Islet of Langerhans (tissue), 1 donor: ENCODE data around the gene SMARCC1.

Experiments
- FAIRE-seq: peaks from one replicate; lab custom pipeline; 2011; peaks lifted over from hg19 to GRCh38; lab: Jason Lieb, UNC

The SMARCC1 gene

DNA sequence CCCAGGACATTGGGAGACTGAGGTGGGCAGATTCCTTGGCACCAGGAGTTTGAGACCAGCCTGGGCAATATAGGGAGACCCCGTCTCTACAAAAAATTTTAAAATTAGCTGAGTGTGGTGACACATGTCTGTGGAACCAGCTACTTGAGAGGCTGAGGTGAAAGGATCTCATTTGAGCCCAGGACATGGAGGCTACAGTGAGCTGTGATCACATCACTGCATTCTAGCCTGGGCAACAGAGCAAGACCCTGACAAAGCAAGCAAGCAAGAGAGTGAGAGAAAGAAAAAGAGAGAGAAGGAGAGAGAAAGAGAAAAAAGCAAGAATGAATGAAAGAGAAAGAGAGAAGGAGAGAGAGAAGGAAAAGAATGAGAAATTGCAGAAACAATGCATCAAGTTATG is 150.9 kb downstream of the SMARCC1 start:
- no peak for FAIRE-seq

DNA sequence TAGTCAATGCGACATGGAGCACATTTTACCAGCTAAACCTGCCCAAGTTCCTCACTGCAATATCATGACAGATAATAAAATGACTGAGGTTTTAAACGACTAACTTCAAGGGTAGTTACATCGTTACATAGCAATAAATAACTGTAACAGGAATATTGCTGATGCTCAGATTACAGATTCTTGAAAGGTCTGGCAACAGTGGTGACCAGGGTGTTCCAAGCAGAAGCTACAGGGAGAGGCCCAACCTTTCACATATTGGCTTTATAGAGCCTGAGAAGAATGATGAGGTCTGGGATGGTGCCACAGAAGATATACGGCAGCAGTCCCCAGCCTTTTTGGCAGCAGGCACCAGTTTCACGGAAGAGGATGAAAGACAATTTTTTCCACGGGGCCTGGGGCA is 151.9 kb downstream of the SMARCC1 start:
- FAIRE-seq: no peak

DNA sequence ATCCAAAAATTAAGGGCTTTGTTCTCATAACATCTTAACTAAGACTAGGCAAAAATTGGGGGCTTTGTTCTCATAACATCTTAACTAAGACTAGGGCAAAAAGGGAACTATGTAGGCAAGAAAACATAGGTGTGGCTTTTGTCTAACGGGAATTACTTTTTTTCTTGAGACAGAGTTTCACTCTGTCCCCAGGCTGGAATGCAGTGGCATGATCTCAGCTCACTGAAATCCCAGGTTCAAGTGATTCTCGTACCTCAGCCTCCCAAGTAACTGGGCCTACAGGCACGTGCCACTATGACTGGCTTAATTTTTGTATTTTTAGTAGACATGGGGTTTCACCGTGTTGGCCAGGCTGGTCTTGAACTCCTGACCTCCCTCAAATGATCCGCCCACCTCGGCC is 153.3 kb downstream of the SMARCC1 start:
- FAIRE-seq: no peak

DNA sequence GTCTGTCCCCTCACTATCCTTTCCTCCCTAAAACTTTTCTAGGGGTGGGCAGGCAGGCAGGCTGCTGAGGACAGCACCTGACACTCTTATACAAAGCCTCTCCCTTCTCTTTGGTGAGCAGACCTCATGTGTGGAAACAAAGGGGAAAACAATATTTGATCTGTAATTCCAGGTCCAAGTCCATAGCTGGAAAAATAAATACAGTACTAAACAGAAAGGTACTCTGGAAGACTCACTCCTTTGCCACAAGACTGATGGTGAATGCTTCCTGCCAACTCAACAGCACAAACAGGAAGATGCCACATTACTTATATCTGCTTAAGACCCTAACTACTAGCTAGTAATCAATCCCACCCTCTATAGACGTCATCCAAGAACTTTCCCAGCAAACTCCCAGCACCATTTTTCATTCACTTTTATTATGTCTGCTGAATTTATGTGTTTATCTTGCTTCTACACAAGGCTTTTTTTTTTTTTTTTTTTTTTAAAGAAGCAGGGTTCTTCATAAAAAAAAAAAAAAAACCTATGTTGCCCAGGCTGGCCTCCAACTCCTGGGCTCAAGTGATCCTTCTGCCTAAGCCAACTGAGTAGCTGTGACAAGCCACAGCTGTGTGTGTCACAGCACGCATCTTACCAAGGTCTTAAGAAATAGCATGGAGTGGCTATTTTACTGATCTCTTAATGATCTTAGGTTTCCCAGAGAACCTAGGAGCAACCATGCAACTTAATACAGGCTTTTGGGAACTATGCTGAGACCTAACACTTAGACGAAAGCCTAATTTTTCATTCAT is 158.8 kb downstream of the SMARCC1 start:
- FAIRE-seq: no peak

DNA sequence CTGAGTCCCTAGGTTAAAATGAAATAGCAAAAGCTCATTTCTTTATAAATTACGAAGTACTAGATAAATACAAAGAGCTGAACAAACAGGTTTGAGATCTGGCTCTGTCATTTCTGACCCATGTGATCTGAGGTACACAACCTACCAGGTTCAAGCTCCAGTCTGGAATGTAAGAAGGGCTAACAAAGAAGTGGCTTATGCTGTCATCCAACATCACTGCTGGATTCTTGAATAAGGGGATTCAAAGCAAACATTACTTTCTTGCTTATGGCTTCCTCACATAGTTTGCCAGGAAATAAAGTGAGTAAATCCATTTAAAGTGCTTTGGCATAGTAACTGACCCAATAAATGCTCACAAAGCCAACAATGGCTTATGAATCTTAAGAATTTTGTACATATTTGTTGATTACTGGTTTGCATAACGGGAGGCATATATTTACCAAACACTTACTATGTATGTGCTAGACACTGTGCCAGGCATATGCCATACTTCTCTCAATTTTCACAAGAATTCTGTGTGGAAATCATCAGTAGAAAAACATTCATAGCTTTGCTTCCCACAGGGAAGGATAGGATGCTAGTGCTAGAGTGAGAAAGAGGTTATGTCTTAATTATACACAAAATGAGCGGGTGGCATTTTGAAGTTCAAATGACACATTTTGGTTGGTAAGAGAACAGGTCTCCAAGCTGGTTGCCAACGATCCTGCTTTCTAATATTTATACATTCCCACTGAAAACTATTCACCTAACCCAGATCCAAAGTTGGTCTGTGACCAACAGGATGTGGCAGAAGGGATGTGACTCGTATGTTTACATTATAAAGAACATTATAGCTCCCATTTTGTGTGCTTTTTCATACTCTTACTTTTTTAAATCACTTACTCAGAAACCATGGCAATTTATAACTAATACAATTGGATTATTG is 164.3 kb downstream of the SMARCC1 start:
- no peak for FAIRE-seq

DNA sequence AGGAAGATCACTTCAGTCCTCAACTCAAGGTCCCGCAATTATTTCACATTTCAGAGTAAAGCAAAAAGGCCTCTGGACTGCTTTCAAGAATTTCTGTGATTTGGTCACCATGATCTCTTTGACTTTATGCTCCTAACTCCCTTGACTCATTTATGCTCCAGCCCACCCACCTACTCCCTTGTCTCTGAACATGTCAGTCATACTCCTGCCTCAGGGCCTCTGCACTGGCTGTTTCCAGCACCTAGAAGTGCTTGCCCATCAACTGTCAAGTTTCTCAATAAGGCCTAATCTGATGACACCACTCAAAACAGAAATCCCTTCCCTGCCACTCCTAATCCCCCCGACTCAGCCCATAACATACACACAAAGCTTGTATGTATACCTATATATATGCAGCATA is 166.9 kb downstream of the SMARCC1 start:
- FAIRE-seq: no peak

DNA sequence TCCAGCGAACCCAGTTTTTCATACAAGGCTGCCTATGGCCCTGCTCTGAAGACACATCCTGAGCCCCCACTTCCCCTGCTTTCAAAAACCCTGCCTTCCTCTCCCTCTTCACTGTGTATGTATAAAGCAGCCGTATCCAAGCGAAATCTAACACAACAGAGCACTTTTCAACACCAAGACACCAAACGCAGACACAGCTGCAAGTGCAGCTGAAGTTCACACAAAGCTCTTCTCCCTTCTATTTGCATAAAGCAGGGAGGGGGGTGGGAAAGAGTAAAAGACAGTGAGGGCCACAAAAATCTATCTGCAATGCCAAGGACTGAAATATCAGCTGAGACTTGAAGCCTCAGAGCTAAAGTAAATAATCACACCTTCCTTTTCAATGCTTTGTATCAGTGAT is 168.0 kb downstream of the SMARCC1 start:
- FAIRE-seq: no peak

DNA sequence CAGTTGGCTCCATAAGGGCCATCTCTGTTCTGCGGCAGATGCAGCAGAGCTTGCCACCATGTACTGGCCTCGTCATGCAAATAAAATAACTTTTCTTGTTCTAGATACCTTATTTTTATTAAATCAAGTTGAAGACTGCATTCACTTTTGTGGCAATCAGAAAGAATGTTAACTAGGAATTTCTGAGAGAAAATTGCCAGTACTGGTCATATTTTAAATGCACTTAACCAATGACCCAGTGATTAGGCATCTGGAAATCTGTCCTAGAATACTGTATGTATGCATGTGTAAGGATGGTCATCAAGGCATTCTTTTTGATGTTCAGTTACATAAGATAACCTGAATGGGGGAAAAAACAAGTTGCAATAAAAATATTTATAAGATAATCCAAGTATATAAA is 168.8 kb downstream of the SMARCC1 start:
- FAIRE-seq: no peak

DNA sequence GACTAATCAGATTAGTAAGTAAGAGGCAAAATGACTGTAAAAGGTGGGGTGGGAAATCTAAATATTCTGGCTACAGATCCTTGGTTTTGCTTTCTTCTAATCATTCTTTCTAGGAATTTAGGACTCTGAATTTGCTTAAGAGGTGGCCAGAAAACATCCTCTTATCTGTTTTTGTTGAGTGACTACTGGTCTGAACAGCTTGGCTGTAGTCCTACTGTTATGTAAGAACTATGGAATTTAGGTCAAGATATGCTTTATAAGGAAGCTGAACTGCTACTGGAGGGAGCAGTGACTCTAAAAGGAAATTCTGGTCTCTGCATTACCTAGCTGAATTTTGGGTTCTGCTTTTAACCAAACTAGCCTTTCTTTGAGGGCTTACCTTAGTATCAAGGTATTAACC is 169.5 kb downstream of the SMARCC1 start:
- no peak for FAIRE-seq

DNA sequence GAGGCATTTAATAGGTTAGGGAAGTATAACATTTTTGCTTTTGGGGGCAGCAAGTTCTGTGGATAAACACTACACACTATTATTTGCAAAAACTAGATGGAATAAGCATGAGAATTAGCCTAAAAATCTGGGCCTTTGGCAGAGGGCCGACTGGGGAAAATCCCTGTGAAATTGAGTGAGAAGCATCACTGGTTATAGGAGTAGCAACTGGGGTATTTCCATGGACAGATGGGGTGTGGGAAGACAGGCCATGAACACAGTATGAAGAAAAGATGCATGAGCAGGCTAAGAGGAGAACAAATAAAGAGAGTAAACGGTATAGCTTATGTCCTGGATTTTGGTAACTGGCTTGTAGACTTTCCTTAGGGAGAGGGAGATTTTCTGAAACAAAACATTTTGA is 170.1 kb downstream of the SMARCC1 start:
- FAIRE-seq: no peak

DNA sequence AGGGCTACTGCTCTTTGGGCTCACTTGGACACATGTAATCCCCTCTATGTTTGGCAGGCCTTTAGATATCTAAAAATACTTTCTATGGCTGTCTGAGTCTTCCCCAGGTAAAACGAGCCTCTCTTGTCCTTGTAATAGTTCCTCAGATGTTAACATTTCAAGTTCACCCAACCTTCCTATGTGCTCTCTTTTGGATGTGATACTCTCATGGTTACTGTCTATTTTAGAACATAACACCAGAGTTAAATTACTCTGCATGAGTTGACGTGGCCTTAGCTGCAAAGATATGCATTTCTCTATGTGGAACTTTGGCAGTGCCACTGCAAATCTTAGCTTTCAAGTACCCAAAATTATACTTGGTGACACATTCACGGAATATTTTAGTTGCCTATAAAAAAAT is 171.1 kb downstream of the SMARCC1 start:
- FAIRE-seq: no peak

DNA sequence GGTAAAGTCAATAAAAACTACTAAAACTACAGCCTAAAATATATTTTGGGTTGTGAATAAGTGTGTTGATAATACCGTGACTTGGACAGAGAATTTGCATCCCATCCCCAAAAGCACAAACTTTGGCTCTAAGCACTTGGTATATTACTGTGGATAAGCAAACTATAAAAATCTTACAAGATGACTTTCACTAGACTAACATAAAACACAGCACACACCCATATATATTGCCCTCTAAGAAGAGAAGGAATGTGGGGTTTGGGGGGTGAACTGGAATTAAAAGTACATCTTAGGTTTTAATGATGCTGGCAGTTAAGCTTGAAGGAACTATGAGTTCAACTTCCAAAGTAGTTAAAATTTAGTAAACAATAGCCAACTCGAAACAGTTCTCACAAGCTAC is 174.4 kb downstream of the SMARCC1 start:
- no peak for FAIRE-seq

DNA sequence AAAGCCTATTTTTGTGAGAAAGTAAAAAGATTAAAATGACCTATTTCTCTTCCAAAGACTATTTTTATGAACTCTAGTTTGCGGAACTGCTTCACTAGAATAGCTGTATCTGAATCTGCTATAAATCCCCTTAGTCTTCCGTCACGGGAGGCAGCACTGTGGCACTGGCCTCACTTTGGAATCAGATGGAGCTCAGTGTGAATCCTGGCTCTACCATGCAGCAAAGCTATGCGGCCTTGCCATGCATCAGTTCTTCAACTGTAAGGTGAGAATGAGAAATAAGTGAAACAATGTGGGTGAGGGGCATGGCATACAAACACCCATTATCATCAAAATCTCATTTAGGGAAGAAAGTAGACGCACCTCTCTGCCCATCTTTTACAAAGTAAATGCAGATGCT is 175.5 kb downstream of the SMARCC1 start:
- FAIRE-seq: no peak

DNA sequence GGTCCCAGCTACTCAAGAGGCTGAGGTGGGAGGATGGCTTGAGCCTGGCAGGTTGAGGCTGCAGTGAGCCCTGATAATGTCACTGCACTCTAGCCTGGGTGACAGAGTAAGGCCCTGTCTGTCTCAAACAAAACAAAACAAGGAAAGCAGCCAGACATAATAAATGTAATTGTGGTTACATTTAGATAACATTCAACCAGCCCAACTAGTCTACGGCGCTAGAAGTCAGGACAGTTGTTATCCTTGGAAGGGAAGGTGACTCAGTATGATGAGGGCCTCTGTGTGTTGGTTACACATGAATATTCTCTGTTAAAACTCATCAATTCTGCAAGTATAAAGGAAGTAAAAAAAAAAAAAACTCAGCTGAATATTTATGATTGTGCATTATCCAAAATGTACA is 176.0 kb downstream of the SMARCC1 start:
- no peak for FAIRE-seq

DNA sequence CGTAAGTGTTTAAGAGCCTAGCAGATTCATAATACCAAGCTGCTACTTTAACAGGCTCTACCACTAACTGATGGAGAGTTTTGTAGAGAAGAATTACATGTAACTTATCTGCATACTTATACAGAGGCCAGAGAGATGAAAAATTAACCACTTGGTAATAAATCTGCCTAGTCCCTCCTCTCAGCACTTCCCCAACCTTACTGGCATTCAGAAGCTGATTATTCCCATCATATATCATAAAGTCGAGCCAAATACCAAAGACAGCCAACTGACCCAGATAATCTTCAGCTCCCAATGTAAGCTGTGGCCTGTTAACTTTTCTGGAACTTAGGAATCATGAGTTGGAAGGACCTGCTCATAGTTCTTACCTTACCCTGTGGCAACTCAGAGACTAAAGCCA is 177.5 kb downstream of the SMARCC1 start:
- no peak for FAIRE-seq

DNA sequence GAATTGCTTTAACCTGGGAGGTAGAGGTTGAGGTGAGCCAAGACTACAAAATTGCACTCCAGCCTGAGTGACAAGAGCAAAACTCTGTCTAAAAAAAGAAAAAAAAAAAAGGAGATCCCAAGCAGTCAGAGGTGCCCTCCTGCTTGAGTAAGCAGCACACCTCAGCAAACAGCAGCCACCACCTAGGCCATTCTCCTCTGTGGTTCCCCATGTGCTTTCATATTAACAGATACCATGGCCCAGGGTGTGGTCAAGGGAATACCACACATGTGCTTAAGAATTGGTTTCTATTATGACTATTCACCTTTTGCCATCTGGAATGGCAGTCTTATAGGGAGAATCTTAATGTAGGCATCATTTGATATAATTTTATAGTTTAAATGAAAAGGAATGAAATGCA is 178.4 kb downstream of the SMARCC1 start:
- FAIRE-seq: no peak

DNA sequence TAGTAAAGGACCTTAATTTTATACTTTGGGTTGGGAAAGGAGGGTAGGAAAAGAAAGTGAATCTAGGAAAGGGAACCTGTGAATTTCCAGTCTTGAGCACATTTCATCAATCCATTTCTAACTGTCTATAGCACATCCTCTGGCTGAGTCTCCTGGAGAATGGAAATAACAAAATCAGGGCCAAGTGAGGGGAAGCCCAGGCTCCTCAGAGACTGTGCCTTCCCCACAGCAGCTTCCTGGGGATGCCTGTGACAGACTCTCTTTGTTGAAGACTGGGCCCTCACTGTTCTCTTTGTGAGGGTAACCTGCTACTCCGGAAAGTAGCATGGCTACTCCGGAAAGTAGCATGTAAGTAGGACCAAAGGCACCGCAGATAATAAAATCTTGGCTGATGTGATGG is 180.4 kb downstream of the SMARCC1 start:
- no peak for FAIRE-seq

DNA sequence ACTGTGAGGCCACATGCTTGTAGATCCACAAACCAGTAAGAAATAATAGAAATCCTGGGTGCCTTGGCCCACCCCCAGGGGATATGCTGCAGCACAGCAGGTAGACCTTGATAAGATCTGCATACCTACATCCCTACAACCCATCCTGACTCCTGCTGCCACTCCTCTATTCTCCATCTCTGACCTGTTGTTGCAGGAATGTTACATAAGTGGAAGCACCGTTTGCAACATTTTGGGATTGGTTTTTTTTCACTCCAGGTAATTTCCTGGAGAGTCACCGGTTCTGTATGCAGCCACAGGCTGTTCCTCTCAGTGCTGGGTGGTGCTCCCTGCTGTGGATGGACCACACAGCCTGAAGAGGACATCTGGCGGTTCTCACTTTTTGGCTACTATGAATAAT is 186.9 kb downstream of the SMARCC1 start:
- FAIRE-seq: no peak

DNA sequence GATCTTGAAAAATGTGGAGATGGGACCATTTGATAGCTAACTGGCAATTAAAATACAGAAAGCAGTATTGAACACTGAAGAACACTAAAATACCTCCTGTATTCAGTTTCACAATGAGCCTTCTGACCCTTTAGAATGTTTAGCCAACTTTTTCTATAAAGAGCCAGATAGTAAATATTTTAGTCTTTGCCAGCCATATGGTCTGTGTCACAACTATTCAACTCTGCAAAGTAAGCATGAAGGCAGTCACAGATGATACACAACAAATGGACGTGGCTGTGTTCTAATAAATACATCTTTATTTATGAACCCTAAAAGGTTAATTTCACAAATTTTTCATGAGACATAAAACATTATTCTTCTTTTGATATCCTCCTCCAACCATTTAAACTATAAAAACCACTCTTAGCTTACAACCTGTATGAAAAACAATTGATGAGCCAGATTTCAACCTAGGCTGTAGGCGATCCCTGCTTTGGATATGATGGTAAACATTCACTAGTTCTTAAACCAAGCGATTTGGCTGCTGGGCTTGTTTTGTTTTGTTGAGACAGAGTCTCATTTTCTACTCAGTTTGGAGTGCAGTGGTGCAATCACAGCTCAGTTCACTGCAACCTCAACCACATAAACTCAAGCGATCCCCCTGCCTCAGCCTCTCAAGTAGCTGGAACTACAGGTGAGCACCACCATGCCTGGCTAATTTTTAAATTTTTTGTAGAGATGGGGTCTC is 189.5 kb downstream of the SMARCC1 start:
- no peak for FAIRE-seq

DNA sequence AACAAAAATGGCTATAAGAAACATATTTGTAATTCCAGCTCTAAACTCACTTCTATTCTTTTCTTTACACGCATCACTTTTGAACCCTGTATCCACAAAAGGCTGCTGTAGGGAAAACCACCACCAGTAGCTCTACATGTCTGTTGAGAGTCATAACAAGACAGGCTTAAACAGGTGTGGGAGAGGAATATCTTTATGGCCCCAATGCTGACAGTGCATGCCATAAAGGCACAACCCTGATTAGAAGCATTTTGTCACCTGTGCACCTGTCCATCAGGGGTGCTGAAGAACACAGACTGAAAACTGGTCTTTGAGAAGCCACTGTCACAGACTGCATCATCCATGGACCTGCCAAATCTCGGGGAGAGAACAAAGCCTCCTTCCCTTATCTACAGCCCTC is 191.5 kb downstream of the SMARCC1 start:
- no peak for FAIRE-seq

DNA sequence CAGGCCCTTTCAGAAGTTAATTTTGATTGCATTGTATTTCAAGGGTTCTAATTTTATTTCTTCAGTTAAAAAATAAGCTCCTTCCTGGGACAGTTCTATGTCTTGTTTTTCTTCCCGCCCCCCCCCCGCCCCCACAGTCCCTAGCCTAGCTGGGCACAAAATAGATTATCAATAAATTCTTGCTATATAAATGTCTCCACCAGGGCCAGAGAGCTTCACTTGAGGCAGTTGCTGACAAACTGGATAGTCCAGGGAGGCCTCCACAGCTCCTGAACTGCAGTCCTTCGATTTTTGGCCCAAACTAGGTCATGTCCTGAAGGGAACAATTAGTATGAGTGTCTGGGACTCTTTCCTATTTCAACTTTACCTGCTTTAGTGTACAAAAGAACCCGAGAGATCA is 193.1 kb downstream of the SMARCC1 start:
- no peak for FAIRE-seq

DNA sequence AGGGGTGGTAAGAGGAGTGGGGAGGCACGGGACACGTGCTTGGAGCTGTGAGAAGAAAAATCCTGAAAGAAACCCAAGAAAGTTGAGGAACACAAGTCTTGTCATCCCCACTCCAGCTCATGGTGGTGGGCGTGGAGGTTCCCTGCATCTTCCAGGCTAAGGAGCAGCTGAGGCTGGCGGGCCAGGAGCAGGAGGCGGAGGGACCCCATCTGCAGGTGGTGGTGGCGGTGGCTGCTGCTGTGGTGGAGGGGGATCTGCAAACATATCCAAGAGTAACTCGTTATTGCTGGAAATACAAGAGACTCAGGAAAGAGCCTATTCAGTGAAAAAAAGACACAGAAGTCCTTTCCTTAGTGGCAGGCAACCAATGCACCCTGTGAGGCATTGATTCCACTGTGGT is 193.6 kb downstream of the SMARCC1 start:
- FAIRE-seq: no peak

DNA sequence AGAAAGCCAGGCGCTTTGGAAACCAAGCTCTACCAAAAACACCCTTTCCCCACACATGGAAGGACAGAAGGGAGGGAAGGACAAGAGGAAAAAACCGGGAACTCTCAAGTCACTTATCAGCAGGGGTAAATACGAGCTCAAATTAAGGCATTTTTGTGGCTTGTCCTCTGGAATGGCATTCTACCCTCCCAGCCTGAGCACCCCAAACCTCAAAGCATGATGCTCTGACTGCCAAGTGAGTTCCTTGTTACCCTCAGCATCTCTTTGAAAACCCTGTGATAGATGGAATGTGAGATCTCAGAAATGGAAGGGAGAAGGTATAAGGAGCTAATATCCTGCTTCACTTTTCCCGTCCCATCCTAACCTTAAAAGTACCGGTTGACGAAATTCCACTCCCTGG is 194.9 kb downstream of the SMARCC1 start:
- no peak for FAIRE-seq
